ENCODE data around the gene YIPF2.

DNA sequence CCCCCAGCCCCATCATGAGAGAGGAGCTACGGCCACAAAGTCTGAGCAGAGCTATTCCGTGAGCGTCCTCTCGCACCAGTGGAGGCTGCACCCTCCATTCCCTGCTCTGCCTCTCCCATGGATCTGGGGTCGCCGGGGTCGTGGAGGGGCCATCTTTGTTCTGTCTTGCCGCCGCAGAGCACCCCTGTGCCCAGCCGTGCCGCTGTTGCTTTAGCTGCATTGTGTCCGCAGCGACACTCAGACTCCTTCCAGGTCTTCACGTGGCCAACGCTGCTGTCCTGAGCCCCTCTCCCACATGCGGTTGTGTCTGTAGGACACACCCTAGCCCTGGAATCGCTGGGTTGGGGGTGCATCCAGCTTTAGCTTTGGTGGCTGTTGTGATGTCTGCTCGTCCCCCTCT is 15.8 kb downstream of the YIPF2 start:
- TF ChIP-seq CTCF (IDR thresholded peaks at IDR 0.05) (no peak), POLR2A (IDR thresholded peaks at IDR 0.05) (no peak)
